Fibroblast of peridontal ligament (primary cell): ENCODE results near the gene ZNF260.
"Not testable (repeated sequence)": the region's sequence is repeated elsewhere in the genome, so short reads cannot be mapped to it uniquely, and the experiment has no call there.

Source experiments
- DNase-seq: peaks from one replicate; pipeline ENCODE4 v3.0.0-alpha.2; 2010; ENCODE audit errors: extremely low read depth

ZNF260 gene

GRCh38 chr19:36528194-36528920 is at the start of gene ZNF260:
Gene ZNF260, minus strand, starts transcription at chr19:36528271. Its CDS starts 13,033 bp downstream, at chr19:36515238.
- DNase-seq = peak; percentile 98

- DNase-seq = no peak
Measured at GRCh38 chr19:36577271-36577996, 49.4 kb upstream of the ZNF260 start.

GRCh38 chr19:36574741-36575140 is 46.7 kb upstream of the ZNF260 start:
- peak; percentile 2 for DNase-seq

- peak; percentile 33 for DNase-seq
Measured at GRCh38 chr19:36573895-36574720, 46.0 kb upstream of the ZNF260 start.

- peak; percentile 88 for DNase-seq
Measured at GRCh38 chr19:36573020-36573894, 45.2 kb upstream of the ZNF260 start, which contains the start of gene ZNF529. Gene ZNF529, minus strand, starts transcription at chr19:36573292. Its CDS starts 946 bp downstream, at chr19:36572346.

- no peak for DNase-seq
Measured at GRCh38 chr19:36572593-36573019, 44.5 kb upstream of the ZNF260 start.

GRCh38 chr19:36564391-36564790 is 36.3 kb upstream of the ZNF260 start:
- DNase-seq = no peak

- peak; percentile 14 for DNase-seq
Measured at GRCh38 chr19:36547001-36547732, 19.1 kb upstream of the ZNF260 start.

- no peak for DNase-seq
Measured at GRCh38 chr19:36528921-36529518, 949 bp upstream of the ZNF260 start.

GRCh38 chr19:36527873-36528193 is 238 bp downstream of the ZNF260 start:
- no peak for DNase-seq

- DNase-seq = peak; percentile 24
Measured at GRCh38 chr19:36527341-36527740, 730 bp downstream of the ZNF260 start.

- DNase-seq = no peak
Measured at GRCh38 chr19:36526581-36526980, 1.5 kb downstream of the ZNF260 start.

GRCh38 chr19:36524617-36525016 is 3.5 kb downstream of the ZNF260 start:
- DNase-seq = no peak

- DNase-seq = no peak
Measured at GRCh38 chr19:36514012-36514612, 14.0 kb downstream of the ZNF260 start.

- DNase-seq = no peak
Measured at GRCh38 chr19:36508325-36508724, 19.7 kb downstream of the ZNF260 start.

- no peak for DNase-seq
Measured at GRCh38 chr19:36501973-36502372, 26.1 kb downstream of the ZNF260 start.

- no peak for DNase-seq
Measured at GRCh38 chr19:36497001-36497400, 31.1 kb downstream of the ZNF260 start.

- DNase-seq = peak; percentile 63
Measured at GRCh38 chr19:36492689-36493453, 35.2 kb downstream of the ZNF260 start.

- DNase-seq = not testable (repeated sequence)
Measured at GRCh38 chr19:36490846-36491245, 37.2 kb downstream of the ZNF260 start.
